T-helper 2 cell treated with Interferon-gamma antibody and Interleukin-4, amounts not matched to agents 5 μg/mL and 100 μg/mL, for 36 hours (primary cell): ENCODE measurements around the gene KLF7.
A peak's percentile ranks its signal among the peaks of the same experiment; 100 is the strongest.

Experiments used
- DNase-seq: peaks from one replicate; pipeline ENCODE4 v3.0.0; 2021; ENCODE audit warnings: low spot score
- H3K27ac Mint-ChIP-seq: one replicate; pipeline ENCODE4 v1.8.0; 2021; ENCODE audit warnings: mild to moderate bottlenecking, mixed read lengths
- H3K27me3 Mint-ChIP-seq: one replicate; pipeline ENCODE4 v1.8.0; 2021; ENCODE audit warnings: low read depth, mixed read lengths
- H3K36me3 Mint-ChIP-seq: one replicate; pipeline ENCODE4 v1.8.0; 2021; ENCODE audit warnings: low read depth, mixed read lengths
- H3K4me1 Mint-ChIP-seq: one replicate; pipeline ENCODE4 v1.8.0; 2021; ENCODE audit warnings: low read depth, mixed read lengths
- H3K4me3 Mint-ChIP-seq: one replicate; pipeline ENCODE4 v1.8.0; 2022; ENCODE audit warnings: mild to moderate bottlenecking, moderate library complexity, mixed read lengths
- H3K9me3 Mint-ChIP-seq: one replicate; pipeline ENCODE4 v1.8.0; 2021; ENCODE audit warnings: mixed read lengths

KLF7 gene

DNA sequence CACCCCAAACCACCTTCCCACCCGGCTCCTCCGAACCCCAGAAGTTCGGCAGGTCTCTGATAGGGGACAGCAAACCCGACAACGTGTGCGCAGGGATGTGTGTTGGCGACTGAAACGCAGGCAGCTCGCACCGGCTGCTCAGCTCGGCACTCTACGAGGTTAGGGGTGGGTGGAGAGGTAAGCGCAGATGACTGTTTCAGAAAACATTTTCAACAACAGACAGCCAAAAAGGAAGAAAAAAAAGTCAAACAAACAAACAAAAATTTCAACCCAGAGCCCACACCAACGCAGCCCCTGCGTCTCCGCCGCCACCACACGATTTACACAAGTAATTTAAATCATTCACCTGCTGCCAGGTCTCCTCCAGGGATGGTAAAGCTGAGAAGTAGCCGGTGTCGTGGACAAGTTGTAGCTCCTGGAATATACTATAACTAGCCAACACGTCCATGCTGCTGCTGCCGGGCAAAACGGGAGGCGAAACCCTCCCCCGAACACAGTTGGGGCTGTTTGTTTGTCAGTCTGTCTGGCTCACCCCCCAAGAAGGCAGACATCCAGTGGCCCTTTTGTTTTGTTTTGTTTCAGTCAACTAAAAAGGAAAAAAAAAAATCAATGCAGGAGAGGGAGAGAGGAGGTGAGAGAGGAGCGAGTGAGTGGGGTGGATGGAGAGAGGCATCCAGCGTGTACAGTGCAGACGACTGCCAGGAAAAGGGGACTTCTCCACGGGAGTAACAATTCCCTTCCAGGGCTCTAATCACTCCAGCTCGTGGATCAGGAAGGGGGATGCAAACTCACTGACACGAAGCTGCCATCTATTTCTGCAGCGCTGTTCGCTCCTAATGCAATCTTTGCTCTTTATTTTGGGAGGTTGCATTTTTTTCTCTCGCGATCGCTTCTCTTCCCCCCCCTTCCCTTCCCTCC is at the start of gene KLF7:
Gene KLF7 (minus strand): TSS at position 828 of the 918 bp plus-strand sequence. CDS start 380 bp downstream, at position 448.
- H3K4me3 Mint-ChIP-seq = peak within 1 kb of the TSS; percentile 97
- DNase-seq = peak; percentile 60
- no peaks in the 10 kb centered on the region for H3K27me3 Mint-ChIP-seq
- peaks cover 35% of the 10 kb centered on the region for H3K4me1 Mint-ChIP-seq
- peaks cover 14% of the 10 kb centered on the region for H3K36me3 Mint-ChIP-seq
- peak within 1 kb of the TSS; percentile 96 for H3K27ac Mint-ChIP-seq
- H3K9me3 Mint-ChIP-seq = no peaks in the 10 kb centered on the region

DNA sequence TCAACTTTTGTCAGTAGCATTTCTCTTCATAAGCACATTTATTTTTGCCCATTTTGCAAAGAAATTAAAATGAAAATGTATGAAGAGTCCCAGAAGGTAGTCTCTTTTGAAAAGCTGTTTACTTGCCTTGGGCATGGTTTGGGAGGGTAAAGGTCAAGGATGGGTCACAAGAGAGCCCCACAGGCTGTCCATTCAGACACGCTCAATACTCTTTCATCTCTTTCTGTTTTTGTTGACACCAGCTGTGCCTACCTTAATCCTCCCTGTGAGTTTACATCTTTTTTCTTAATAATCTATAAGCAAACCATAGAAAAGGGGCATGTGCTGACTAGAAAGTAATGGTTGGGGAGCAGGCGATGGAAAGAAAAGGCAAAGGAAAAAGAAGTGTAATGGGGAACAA is 49.6 kb upstream of the KLF7 start:
- no peaks in the 10 kb centered on the region for H3K4me1 Mint-ChIP-seq
- peaks cover 4% of the 10 kb centered on the region for H3K9me3 Mint-ChIP-seq
- H3K27me3 Mint-ChIP-seq = no peaks in the 10 kb centered on the region
- no peak for DNase-seq
- H3K36me3 Mint-ChIP-seq = no peaks in the 10 kb centered on the region
- H3K4me3 Mint-ChIP-seq = no peak overlapping the region
- H3K27ac Mint-ChIP-seq = no peak overlapping the region

DNA sequence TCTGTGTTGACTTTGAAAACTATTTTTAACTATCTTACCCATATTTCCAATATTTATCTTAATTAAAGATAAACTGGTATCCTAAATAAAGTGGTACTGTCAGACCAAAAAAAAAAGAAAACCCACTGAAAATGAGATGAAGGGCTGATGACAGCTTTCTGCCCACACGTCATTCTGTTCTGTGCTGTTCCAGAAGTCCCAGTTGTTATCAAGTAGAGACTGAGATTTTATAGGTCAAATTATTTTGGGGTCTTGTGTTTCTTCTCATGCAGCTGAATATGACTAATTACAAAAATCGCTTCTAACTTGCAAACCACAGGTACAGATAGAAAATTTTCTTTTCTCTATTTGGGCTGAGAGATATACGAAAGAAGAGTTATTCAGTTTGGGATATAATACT is 48.7 kb upstream of the KLF7 start:
- Mint-ChIP-seq H3K27ac (no peak overlapping the region), H3K27me3 (no peaks in the 10 kb centered on the region), H3K9me3 (peaks cover 4% of the 10 kb centered on the region), H3K4me3 (no peak overlapping the region), H3K4me1 (no peaks in the 10 kb centered on the region), H3K36me3 (no peaks in the 10 kb centered on the region)
- no peak for DNase-seq

DNA sequence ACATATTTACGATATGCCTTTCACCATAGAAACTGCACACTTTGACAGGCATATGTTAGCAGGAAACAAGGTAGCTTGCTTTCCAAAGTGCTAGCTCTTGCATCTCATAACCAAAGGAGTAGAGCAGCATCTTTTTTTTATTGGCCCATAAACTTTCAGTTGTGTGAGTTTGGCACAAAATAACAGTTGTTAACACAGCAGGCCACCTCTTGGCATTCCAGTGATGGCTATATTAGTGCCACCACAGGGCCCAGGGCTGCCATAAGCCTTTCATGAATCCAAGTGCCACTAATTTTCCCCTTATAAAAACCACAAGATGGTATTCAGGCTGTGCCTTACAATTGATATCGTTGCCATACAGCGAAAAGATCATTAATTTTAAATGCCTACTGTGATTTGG is 40.3 kb upstream of the KLF7 start:
- no peaks in the 10 kb centered on the region for H3K36me3 Mint-ChIP-seq
- DNase-seq = no peak
- no peak overlapping the region for H3K4me3 Mint-ChIP-seq
- no peaks in the 10 kb centered on the region for H3K4me1 Mint-ChIP-seq
- no peaks in the 10 kb centered on the region for H3K9me3 Mint-ChIP-seq
- H3K27ac Mint-ChIP-seq = no peak overlapping the region
- peaks cover 2% of the 10 kb centered on the region for H3K27me3 Mint-ChIP-seq

DNA sequence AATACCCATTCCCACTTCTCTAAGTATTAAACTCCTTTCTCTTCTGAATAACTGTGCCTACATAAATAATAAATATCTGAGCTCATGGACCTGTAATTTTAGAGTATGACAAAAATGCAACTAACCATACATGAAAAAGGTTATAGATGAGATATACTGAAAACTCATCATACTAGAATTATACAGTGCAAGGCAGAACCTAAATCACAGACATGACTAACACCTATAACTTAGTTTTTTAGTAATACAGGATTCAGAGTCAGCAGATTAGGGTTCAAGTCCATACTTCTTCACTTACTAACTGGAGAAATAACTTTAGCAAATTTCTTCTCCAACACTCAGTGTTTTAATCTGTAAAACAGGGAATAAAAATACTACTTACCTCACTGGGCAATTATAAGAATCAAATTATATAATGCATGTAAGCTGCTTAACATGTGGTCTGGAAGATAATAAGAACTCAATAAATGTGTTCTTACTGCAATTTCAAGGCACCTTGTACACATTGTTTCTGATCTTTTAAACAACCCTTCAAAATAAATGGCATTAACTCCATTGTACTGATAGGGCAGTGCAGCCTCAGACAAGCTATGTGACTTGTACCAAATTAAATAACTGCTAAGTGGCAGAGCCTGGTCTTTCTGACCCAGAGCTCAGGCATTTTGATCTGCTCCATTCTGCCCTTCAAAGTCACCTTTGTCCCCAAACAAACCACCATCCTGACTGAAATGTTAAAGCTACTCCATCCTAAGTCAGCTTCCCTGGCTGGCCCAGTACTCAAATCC is 39.6 kb upstream of the KLF7 start:
- H3K9me3 Mint-ChIP-seq = no peaks in the 10 kb centered on the region
- H3K27ac Mint-ChIP-seq = no peak overlapping the region
- H3K36me3 Mint-ChIP-seq = no peaks in the 10 kb centered on the region
- no peak for DNase-seq
- no peak overlapping the region for H3K4me3 Mint-ChIP-seq
- H3K4me1 Mint-ChIP-seq = no peaks in the 10 kb centered on the region
- peaks cover 2% of the 10 kb centered on the region for H3K27me3 Mint-ChIP-seq

DNA sequence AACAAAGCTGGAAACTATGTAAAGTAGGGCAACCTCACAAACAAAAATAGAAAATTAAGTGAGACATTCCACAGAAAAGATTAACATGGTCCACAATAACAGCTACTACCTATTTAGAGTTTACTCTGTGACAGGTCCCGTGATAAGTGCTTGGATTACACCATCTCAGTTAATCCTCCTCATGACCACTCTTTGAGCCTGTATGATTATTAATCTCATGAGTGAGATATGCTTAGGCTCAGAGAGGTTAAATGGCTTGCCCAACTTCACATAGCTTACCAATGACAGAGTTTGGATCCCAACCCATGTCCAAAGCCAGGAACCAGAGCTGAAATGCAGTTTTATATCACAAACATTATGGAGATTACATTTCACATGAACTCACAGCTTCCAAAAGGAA is 37.3 kb upstream of the KLF7 start:
- no peaks in the 10 kb centered on the region for H3K4me1 Mint-ChIP-seq
- no peak overlapping the region for H3K4me3 Mint-ChIP-seq
- no peak overlapping the region for H3K27ac Mint-ChIP-seq
- no peak for DNase-seq
- no peaks in the 10 kb centered on the region for H3K9me3 Mint-ChIP-seq
- peaks cover 2% of the 10 kb centered on the region for H3K27me3 Mint-ChIP-seq
- H3K36me3 Mint-ChIP-seq = no peaks in the 10 kb centered on the region

DNA sequence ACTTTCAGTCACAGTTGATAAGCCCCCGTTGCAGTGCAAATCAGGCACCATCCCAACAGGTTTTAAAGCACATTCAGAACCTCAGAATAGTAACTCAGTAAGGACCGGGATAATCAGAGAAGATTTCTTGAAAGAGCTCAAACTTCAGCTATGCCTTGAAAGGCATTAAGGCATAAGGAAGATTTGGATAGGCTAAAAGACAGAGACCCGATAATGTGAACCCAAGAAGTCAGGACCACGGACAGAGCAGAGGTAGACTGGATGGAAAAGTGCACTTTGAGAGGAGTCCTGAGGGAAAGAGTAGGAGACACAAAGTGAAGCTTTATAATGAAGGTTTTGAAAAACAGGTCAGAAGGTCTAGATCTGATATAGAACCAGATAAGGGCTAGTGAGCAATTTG is 36.9 kb upstream of the KLF7 start:
- no peaks in the 10 kb centered on the region for H3K9me3 Mint-ChIP-seq
- H3K4me1 Mint-ChIP-seq = no peaks in the 10 kb centered on the region
- H3K36me3 Mint-ChIP-seq = no peaks in the 10 kb centered on the region
- no peak overlapping the region for H3K4me3 Mint-ChIP-seq
- no peak overlapping the region for H3K27ac Mint-ChIP-seq
- DNase-seq = no peak
- H3K27me3 Mint-ChIP-seq = peaks cover 2% of the 10 kb centered on the region

DNA sequence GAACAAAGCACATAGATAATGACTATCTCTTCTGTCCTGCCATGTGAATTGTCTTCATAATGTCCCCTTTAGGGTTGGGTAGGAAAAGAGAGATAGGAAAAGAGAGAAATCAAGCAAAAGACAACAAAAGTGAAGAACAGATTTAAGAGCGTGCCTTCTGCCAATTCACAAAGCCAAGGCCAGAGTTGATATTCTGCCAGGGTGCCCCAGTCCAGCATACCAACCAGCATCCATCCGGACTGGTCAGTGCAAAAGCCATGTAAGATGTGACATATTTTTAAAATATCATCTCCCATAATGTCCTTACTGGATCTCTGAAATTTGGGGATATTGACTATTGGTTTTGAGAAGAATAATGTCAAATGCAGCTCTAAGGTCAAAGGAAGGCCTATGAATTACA is 35.7 kb upstream of the KLF7 start:
- no peak for DNase-seq
- H3K9me3 Mint-ChIP-seq = no peaks in the 10 kb centered on the region
- no peak overlapping the region for H3K4me3 Mint-ChIP-seq
- no peaks in the 10 kb centered on the region for H3K4me1 Mint-ChIP-seq
- no peaks in the 10 kb centered on the region for H3K36me3 Mint-ChIP-seq
- H3K27me3 Mint-ChIP-seq = peaks cover 2% of the 10 kb centered on the region
- H3K27ac Mint-ChIP-seq = no peak overlapping the region

DNA sequence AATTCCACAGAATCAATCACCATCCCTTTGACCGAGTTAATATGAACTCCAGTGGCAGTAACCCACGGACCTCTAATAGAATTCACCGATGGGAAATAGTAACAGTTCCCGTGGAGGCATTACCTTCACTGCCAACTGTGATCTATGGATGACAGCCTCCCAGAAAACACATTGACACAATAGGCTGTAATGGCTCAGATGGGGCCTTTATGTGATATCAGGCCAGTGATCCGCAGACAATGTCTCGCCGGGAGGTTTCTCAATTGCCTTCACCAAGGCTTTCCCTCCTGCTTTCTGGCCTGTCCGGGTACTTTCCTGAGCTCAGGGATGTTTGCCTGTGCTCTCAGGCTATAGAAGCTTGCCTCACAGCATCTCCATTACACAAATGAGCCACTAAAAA is 34.4 kb upstream of the KLF7 start:
- Mint-ChIP-seq H3K9me3 (no peaks in the 10 kb centered on the region), H3K4me3 (no peak overlapping the region), H3K4me1 (no peaks in the 10 kb centered on the region), H3K27ac (no peak overlapping the region), H3K36me3 (no peaks in the 10 kb centered on the region), H3K27me3 (no peaks in the 10 kb centered on the region)
- DNase-seq = no peak

DNA sequence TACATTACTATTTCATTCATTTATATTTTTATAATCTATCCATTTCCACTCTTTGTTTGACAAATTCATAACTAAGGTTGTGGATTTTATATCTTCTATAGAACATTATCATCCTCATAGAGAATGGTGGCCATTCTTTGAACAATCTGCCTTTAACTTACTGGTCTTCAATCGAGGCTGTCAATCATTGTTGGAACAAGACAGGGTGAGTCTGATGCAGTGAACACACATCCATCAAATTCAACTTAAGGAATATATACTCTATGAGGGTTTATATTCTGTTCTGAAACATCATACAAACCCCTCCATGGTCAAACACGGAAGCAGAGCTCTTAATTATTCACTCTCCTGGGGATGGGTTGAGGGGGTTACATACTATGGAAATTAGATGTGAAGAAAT is 28.3 kb upstream of the KLF7 start:
- no peak overlapping the region for H3K27ac Mint-ChIP-seq
- no peak for DNase-seq
- H3K9me3 Mint-ChIP-seq = no peaks in the 10 kb centered on the region
- H3K4me1 Mint-ChIP-seq = peaks cover 5% of the 10 kb centered on the region
- H3K36me3 Mint-ChIP-seq = no peaks in the 10 kb centered on the region
- no peak overlapping the region for H3K4me3 Mint-ChIP-seq
- no peaks in the 10 kb centered on the region for H3K27me3 Mint-ChIP-seq

DNA sequence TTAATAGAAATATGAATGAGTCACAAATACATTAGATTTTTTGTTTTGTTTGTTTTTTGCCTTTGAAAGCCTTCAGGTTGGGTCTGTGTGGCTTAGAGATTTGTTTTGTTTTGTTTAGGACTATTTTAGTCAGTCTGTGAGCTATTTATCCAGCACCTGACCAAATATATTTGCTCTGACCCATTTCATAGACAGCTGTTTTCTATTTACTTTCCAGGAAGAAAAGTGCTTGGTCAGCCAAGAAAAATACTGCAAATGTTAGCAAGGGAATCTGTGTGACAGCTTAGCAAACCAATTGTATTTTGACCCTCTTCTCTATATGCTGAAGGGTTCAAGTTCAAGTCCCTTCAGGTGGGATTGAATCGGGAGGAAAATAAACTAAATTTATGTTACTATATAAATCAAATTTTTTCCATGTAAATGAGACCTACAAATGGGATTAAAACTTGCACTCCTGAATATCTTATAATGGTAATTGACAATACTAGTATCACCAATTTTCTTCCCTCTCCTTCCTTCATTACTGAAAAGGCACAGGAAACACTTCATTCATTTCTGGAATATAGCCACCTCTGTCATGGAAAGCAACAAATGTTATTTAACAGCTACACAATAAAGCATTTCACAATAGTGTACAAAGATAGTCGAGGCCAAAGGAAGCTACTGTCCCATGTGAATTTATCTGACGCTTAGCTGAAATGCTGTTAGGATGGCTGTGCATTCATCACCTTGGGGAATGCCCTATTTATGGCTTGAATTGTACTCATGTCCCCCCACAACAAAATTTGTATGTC is 23.1 kb upstream of the KLF7 start:
- Mint-ChIP-seq H3K4me3 (no peak overlapping the region), H3K4me1 (peaks cover 5% of the 10 kb centered on the region), H3K36me3 (peaks cover 4% of the 10 kb centered on the region), H3K27ac (no peak overlapping the region), H3K27me3 (no peaks in the 10 kb centered on the region), H3K9me3 (peaks cover 13% of the 10 kb centered on the region)
- DNase-seq = no peak

DNA sequence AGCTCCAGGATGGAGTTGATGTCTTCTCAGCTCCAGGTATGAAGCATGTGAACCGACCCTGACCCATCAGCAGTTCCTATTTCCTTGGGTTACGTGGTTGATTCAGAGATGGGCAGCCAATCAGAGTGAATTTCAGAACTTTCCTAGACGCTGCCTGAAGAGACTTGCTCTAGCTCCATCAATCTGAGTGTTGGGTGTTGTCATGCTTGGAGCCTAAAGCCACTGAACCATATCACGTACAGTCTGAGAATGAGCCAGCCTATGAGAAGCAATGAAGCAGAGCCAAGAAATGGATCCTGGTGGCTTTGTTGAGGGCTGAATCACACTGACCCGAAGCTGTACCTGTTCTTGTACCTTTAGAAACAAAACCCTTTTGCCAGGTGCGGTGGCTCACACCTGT is 19.6 kb upstream of the KLF7 start:
- H3K9me3 Mint-ChIP-seq = peaks cover 13% of the 10 kb centered on the region

DNA sequence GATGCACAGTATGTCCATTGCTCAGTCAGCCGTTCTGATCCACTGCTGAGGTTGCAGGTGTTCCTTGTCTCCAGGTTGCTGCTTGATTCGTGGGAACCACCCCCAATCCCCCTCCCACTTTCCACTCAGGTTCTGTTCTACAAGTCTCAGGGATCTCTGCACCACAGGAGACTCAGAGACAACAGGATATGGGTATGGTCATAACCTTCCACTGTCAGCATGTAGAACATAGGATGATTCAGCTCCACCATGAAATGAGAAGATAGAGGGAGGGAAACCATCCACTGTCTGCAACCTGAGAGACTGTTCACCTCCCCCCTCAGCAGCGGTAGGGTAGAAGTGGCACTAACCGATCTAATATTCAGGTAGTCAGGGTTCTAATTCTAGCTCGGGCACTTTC is 19.0 kb upstream of the KLF7 start:
- Mint-ChIP-seq H3K9me3 (peaks cover 13% of the 10 kb centered on the region), H3K4me1 (peaks cover 2% of the 10 kb centered on the region), H3K36me3 (peaks cover 4% of the 10 kb centered on the region), H3K4me3 (no peak overlapping the region), H3K27me3 (no peaks in the 10 kb centered on the region), H3K27ac (no peak overlapping the region)
- DNase-seq = no peak

More for the DNA sequence above, 19.6 kb upstream of the KLF7 start:
- DNase-seq = no peak
- H3K27ac Mint-ChIP-seq = no peak overlapping the region
- H3K4me3 Mint-ChIP-seq = no peak overlapping the region
- no peaks in the 10 kb centered on the region for H3K4me1 Mint-ChIP-seq
- H3K27me3 Mint-ChIP-seq = no peaks in the 10 kb centered on the region
- peaks cover 4% of the 10 kb centered on the region for H3K36me3 Mint-ChIP-seq

DNA sequence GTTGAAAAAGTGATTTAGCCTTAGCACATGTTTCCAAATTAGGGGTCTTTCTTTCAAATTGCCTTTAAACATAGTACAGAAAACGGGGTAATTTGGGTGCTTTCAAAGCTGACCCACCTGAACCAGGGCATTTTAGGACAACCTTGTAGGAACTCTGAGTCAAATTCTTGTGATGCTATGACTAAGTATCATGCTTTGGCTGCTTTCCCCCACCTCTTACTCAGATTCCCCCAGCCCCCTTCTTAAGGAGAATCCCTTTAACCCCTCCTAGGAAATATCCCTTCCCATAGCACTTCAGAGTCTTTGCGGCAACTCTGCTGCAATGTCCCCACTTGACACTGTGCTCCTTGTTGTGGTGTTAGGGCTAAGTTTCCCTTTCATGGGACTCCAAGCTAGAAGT is 18.6 kb upstream of the KLF7 start:
- Mint-ChIP-seq H3K27me3 (no peaks in the 10 kb centered on the region), H3K4me3 (no peak overlapping the region), H3K9me3 (peaks cover 13% of the 10 kb centered on the region), H3K36me3 (peaks cover 4% of the 10 kb centered on the region), H3K27ac (no peak overlapping the region), H3K4me1 (peaks cover 2% of the 10 kb centered on the region)
- DNase-seq = no peak
